PC-9 (cell line): ENCODE data around the gene NCBP1.
"Not testable (repeated sequence)": the region's sequence is repeated elsewhere in the genome, so short reads cannot be mapped to it uniquely, and the experiment has no call there.

Experiments used
- EZH2 ChIP-seq: fragments of 200-600 bp; sonication (generic); IDR thresholded peaks from 2 replicates; pipeline ENCODE4 v1.8.0; 2017; ENCODE audit warnings: antibody characterized with exemption, low read depth
- TF ChIP-seq, protein P1 (sequence below): fragments of 200-600 bp; sonication (generic); conservative IDR thresholded peaks from 2 replicates; pipeline ENCODE4 v1.6.1; 2017; ENCODE audit warnings: mixed run types, antibody characterized with exemption, mild to moderate bottlenecking, moderate library complexity

DNA sequence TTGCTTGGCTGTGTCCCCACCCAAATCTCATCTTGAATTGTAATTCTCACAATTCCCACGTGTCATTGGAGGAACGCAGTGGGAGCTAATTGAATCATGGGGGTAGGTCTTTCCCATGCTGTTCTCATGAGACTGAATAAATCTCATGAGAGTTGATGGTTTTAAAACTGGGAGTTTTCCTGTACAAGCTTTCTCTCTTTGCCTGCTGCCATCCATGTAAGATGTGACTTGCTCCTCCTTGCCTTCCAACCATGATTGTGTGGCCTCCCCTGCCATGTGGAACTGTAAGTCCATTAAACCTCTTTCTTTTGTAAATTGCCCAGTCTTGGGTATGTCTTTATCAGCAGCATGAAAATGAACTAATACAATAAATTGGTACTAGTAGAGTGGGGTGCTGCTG is 13.6 kb upstream of the NCBP1 start:
- TF ChIP-seq, protein P1, sequence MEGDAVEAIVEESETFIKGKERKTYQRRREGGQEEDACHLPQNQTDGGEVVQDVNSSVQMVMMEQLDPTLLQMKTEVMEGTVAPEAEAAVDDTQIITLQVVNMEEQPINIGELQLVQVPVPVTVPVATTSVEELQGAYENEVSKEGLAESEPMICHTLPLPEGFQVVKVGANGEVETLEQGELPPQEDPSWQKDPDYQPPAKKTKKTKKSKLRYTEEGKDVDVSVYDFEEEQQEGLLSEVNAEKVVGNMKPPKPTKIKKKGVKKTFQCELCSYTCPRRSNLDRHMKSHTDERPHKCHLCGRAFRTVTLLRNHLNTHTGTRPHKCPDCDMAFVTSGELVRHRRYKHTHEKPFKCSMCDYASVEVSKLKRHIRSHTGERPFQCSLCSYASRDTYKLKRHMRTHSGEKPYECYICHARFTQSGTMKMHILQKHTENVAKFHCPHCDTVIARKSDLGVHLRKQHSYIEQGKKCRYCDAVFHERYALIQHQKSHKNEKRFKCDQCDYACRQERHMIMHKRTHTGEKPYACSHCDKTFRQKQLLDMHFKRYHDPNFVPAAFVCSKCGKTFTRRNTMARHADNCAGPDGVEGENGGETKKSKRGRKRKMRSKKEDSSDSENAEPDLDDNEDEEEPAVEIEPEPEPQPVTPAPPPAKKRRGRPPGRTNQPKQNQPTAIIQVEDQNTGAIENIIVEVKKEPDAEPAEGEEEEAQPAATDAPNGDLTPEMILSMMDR: not testable (repeated sequence)
- not testable (repeated sequence) for TF ChIP-seq EZH2
